ENCODE data around the gene TANK.

TANK gene

DNA sequence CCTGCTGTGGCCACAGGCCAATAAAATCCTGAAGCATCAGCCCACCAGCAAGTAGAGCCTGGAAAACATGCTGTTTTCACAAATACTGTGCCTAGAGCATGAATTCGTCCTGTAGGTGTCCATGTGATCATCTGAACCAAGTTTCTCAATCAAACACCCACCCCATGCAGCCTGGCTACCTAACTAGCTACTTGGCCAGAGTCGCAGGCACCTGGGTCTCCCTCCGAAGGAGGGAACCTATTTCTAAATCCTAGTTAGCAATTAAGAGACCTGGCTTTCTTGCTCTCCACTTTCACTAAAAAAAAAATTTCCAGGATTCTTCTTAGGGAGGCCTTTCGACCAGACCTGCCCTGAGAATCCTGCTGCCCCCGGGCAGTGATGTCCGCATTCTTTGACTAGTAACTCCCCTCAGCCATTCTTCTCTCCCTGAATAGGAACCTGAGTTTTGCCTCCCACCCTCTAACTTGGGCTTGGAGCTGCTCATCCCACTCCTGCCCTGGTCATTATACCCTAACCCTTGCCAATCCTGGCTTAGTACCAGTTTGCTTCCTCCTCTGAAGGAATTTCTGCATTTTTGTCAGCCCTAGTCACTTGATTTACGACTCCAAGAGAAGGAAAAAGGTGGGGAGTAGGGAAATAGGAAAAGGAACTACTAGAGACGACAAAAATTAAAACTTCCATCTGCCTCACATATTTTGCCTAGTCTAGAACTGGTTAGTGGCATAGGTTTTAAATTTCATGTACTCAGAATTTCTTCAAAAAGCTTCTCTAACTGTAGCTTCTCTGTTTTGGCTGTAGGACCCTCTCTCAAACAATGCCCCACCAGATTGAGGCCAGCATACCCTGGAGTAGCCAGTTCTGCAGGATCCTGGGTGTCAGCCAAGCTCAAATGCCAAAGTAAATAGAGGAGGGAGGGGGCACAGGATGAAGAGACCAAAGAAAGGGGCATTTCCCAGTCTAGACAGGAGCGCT lies 25.4 kb upstream of the TANK start:
- peak; percentile 36 for DNase-seq

GRCh38 chr2:161135951-161136593 lies 24.2 kb upstream of the TANK start:
- no peak for DNase-seq

GRCh38 chr2:161136696-161137324 lies 23.4 kb upstream of the TANK start:
- DNase-seq, result no peak

- DNase-seq, result no peak
Measured at GRCh38 chr2:161138429-161138828, 21.8 kb upstream of the TANK start.

- DNase-seq, result no peak
Measured at GRCh38 chr2:161139098-161139987, 20.9 kb upstream of the TANK start.

GRCh38 chr2:161141033-161141432 lies 19.2 kb upstream of the TANK start:
- DNase-seq, result no peak

- DNase-seq, result no peak
Measured at GRCh38 chr2:161146209-161146775, 13.9 kb upstream of the TANK start.

DNA sequence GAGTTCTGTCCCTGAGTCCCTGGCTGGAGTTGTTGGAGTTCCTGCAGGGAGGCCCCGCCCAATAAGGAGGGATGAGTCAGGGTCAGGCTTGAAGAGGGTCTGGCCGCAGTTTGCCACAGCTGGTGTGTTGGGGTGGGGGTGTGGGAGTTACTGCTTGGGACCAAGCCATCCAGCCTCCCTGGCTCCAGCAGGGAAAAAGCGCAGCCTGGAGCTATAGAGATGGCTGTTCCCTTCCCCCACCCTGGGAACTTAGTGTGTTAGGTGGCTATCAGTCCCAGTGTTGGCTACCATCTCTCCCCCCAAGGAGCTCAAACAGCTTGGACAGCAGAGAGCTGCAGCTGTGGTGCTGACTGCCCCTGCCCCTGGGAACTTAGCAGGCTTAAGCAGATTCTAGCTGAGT lies 13.2 kb upstream of the TANK start:
- DNase-seq, result no peak

DNA sequence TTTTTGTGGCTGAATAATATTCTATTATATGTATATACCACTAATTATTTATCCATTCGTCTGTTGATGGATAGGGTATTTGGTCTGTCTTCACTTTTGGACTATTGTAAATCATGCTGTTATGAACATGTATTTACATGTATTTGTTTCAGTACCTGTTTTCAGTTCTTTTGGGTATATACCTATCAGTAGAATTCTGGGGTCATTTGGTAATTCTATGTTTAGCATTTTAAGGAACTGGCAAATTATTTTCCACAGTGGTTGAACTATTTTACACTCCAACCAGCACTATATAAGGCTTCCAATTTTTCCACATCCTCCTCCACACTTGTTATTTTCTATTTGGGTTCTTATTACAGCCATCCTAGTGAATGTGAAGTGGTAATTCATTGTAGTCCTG lies 12.4 kb upstream of the TANK start:
- no peak for DNase-seq

- DNase-seq, result no peak
Measured at GRCh38 chr2:161150704-161151103, 9.5 kb upstream of the TANK start.

DNA sequence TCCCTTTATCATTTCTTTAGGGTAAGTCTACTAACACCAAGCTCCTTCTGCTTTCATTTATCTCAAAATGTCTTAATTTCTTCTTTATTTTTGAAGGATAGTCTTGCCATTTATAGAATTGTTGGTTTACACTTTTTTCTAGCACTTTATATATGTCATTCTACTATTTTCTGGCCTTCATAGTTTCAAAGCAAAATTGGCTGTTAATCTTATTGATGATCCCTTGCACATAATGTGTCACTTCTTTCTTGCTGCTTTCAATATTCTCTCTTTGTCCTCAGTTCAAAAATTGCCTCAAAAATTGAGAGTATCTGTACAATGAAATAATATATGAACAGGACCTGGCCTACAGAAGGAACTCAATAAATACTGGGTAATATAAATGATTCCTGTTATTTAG lies 7.9 kb upstream of the TANK start:
- DNase-seq, result no peak

GRCh38 chr2:161158882-161159281 lies 1.3 kb upstream of the TANK start:
- DNase-seq, result no peak

GRCh38 chr2:161159456-161160225 lies 587 bp upstream of the TANK start:
- no peak for DNase-seq

GRCh38 chr2:161161074-161161706 lies 962 bp downstream of the TANK start:
- no peak for DNase-seq

GRCh38 chr2:161163440-161163839 lies 3.2 kb downstream of the TANK start:
- no peak for DNase-seq

DNA sequence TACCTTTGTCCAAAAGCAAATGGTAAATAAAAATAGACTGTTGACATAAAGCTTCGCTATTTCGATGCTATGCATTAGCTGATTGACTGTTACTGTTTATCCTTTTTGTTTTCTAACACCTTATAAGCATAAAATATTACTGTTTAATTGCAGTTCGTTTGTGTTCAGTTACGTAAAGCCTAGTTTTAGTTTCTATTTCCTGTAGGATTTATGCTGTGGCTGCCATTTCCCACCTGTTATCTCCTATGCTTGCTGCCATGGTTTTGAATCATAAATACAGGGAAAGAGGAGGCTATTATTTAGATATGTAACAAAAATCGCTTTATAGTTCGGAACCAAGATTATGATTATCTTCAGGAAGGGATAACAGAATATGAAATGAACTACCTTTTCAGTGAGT lies 3.9 kb downstream of the TANK start:
- DNase-seq, result no peak

GRCh38 chr2:161165266-161165665 lies 5.0 kb downstream of the TANK start:
- no peak for DNase-seq

DNA sequence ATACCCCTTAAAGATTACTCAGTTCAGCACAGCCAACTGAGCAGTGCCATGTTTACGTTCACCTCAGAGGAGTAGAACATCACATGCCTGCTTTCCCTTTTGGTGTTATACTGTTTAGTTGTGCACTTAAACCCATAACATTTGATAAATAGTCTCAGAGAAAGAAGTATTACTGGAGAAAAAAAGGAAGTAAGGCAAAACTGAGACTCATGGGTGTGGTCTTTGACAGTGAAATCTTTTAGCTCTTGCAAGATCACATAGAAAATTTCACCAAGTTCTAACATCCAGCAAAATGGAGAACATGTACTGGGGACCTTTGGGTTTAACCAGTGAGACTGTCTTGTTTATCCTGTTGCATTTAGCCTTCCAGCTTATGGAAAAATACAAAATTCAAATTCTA lies 5.6 kb downstream of the TANK start:
- no peak for DNase-seq

GRCh38 chr2:161166538-161167409 lies 6.5 kb downstream of the TANK start:
- no peak for DNase-seq

DNA sequence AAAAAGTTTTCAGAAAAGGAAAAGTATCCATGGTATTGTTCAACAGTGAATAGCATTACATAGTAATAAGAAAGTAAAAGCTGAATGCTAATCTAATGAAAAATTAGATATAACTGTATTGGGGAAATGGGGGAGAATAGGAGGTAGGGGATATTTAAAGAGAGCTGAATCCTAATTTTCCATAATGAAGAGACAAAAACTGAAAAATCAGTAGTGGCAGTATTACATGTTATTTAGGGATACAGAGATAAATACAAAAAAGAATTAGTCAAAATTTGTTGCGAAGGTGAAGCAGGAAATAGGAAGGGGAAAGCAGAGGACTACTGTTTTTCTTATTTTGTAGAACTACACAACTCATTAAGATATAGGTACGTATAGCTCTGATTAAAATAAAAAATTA lies 9.1 kb downstream of the TANK start:
- no peak for DNase-seq

Data from femur (tissue), 1 donor.